ENCODE data around the gene FUT8.

The FUT8 gene

DNA sequence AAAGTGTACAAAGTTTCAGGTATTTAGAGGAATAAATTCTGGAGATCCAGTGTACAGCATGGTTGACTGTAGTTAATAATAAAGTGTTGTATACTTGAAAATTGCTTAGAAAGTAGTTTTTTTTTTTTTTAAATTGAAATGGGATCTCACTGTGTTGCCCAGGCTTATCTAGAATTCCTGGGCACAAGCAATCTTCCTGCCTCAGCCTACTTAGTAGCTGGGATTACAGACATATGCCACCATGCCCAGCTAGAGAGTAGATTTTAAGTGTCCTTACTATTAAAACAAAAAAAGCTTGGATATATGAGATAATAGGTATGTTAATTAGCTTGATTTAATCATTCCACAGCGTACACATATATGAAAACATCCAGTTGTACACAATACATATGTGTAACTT is 27.7 kb downstream of the FUT8 start:
- H3K4me3 ChIP-seq (ENCODE audit: low read depth, low read length), result no peak overlapping the region
- no peak for DNase-seq (ENCODE audit: low read depth)
- TF ChIP-seq, protein P1, sequence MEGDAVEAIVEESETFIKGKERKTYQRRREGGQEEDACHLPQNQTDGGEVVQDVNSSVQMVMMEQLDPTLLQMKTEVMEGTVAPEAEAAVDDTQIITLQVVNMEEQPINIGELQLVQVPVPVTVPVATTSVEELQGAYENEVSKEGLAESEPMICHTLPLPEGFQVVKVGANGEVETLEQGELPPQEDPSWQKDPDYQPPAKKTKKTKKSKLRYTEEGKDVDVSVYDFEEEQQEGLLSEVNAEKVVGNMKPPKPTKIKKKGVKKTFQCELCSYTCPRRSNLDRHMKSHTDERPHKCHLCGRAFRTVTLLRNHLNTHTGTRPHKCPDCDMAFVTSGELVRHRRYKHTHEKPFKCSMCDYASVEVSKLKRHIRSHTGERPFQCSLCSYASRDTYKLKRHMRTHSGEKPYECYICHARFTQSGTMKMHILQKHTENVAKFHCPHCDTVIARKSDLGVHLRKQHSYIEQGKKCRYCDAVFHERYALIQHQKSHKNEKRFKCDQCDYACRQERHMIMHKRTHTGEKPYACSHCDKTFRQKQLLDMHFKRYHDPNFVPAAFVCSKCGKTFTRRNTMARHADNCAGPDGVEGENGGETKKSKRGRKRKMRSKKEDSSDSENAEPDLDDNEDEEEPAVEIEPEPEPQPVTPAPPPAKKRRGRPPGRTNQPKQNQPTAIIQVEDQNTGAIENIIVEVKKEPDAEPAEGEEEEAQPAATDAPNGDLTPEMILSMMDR (IDR thresholded peaks at IDR 0.05; ENCODE audit: low read depth, low read length, missing control alignments), result no peak

DNA sequence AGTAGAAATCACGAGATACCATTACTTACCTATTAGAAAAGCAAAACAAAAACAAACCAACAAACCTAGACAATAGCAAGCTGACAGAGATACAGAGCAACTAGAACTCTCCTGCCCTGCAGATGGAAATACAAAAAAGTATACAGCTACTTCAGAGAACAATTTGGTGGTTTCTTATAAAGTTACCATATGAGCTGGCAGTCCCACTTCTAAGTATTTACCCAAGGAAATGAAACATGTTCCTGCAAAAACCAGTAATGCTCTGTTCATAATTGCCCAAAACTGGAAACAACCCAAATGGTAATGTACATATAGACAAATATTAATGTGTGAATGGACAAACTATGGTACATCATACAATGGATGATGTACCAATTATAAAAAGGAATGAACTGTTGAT is 31.7 kb downstream of the FUT8 start:
- H3K4me3 ChIP-seq (ENCODE audit: low read depth, low read length), result no peak overlapping the region
- DNase-seq (ENCODE audit: low read depth), result no peak
- TF ChIP-seq, protein P1 (IDR thresholded peaks at IDR 0.05; ENCODE audit: low read depth, low read length, missing control alignments), result no peak

DNA sequence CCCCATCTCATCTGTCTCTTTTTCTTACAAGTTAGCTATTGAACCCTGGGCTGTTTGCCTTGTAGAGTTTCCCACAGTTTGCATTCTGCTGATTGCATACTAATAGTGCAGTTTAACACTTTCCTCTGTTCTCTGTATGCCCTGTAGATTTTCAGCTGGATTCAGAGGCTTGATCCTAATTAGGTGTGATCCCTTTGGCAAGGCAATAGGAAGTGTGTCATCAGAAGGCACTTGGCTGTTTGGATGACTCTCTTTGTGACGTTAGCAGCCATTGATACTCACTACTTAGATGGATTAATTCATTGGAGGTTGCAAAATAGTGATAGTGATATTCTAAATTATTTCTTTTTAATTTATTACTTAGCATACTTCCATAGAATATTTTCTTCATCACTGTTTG is 33.6 kb downstream of the FUT8 start:
- TF ChIP-seq, protein P1 (IDR thresholded peaks at IDR 0.05; ENCODE audit: low read depth, low read length, missing control alignments), result no peak
- DNase-seq (ENCODE audit: low read depth), result no peak
- H3K4me3 ChIP-seq (ENCODE audit: low read depth, low read length), result no peak overlapping the region

DNA sequence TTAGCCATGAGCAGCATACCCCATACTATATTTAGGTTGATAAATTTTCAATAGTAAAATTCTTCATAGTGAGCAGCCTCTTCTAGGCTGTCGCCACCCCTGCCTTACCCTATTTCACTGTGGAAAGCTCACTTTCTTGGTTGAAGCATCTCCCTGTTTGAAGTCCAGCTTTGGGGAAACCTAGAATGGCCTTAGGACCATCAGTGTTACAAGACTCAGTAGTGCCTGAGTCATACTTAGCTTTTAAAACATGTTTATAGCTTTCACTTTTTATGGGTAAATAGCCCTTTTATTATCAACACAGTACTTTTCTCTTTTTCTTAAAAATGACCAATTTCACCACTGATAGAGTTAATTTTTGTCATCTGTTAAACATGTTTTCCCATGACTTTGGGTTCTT is 37.1 kb downstream of the FUT8 start:
- TF ChIP-seq, protein P1 (IDR thresholded peaks at IDR 0.05; ENCODE audit: low read depth, low read length, missing control alignments), result no peak
- DNase-seq (ENCODE audit: low read depth), result no peak
- no peak overlapping the region for H3K4me3 ChIP-seq (ENCODE audit: low read depth, low read length)

DNA sequence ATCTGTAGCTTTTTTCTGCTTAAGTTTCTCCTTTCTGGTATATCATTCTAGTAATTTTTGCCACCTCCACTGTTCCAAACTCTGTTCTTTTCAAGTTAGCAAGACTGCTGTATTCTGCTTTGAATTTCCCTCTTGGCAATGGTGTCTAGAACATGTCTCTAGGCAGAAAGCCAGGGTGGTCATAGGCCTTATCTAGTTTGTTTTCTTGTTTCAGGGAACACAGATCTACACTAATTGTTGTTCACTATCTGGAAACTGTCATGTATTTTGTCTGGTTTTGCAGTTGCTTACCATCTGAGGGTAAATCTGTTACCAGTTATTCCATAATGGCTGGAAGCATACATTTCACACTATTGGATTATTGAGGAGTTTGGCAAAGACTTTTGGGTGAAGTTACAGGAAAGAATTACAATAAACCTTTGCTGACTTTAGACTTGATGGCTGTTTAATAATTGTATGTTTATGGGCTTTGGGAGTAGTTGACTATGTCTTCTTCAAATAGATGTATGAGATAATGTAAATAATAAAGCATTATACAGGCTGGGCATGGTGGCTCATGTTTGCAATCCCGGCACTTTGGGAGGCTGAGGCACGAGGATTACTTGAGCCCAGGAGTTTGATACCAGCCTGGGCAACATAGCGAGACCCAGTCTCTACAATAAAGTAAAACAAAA is 41.4 kb downstream of the FUT8 start:
- TF ChIP-seq, protein P1 (IDR thresholded peaks at IDR 0.05; ENCODE audit: low read depth, low read length, missing control alignments), result no peak
- no peak overlapping the region for H3K4me3 ChIP-seq (ENCODE audit: low read depth, low read length)
- DNase-seq (ENCODE audit: low read depth), result no peak

DNA sequence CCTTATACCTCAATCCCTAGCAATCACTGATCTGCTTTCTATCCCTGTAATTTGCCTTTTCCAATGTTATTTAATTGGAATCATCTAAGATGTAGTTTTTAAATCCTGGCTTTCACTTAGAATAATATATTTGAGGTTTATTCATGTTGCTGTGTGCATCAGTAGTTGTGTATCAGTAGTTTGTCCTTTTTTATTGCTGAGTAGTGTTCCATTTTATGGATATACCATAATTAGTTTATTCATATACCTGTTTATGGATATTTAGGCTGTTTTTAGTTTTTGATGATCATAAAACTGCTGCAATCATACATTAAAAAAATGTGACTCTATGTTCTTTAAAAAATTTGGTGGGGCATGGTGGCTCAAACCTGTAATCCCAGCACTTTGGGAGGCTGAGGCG is 43.7 kb downstream of the FUT8 start:
- TF ChIP-seq, protein P1 (IDR thresholded peaks at IDR 0.05; ENCODE audit: low read depth, low read length, missing control alignments), result no peak
- DNase-seq (ENCODE audit: low read depth), result no peak
- H3K4me3 ChIP-seq (ENCODE audit: low read depth, low read length), result no peak overlapping the region

DNA sequence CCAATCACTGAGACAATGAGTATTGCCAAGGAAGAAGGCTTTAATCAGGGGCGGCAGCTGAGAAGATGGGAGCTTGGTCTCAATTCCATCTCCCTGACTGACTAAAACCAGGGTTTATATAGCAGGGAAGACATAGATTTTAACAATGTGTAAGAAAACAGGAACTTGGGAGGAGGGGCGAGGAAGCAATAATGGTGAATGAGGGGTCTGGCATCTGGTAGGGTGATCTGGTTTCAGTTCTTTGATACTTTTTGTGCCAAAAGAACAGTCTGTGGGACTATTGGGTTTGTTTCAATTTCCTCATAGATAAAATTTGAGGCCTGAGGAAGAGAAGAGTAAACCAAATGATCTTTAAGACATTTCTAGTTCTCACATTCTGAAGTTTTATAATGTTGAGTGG is 49.2 kb downstream of the FUT8 start:
- H3K4me3 ChIP-seq (ENCODE audit: low read depth, low read length), result peak overlapping the region; percentile 11; the same call in 1 of the 2 replicates
- TF ChIP-seq, protein P1 (IDR thresholded peaks at IDR 0.05; ENCODE audit: low read depth, low read length, missing control alignments), result no peak
- DNase-seq (ENCODE audit: low read depth), result peak; percentile 30

Measured in GM12864 (cell line).